C4-2B (cell line): ENCODE data around the gene TMIGD1.

Source experiments
- ZFX ChIP-seq: fragments of 450-650 bp; IDR thresholded peaks from 2 replicates; pipeline ENCODE4 v1.6.1; 2017
- TF ChIP-seq, protein P1 (sequence below): fragments of 450-650 bp; conservative IDR thresholded peaks from 2 replicates; pipeline ENCODE4 v1.5.1; 2017; ENCODE audit warnings: mild to moderate bottlenecking

DNA sequence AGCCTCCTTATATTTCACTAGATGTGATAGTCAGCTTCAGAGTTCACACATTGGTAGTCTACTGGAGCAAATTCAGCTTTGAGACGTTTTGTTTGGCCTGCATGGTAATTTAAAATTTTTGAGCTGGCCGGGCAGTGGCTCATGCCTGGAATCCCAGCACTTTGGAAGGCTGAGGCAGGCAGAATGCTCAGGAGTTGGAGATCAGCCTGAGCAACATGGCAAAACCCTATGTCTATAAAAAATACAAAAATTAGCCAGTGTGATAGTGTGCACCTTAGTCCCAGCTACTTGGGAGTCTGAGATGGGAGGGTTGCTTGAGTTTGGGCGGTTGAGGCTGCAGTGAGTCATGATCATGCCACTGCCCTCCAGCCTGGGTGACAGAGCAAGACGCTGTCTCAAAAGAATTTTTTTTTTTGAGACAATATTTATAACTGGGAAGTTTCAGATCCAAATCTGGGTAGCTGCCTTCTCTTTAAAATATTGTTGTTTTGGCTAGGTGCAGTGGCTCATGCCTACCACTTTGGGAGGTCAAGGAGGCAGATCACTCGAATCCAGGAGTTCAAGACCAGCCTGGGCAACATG, 37.3 kb downstream of the TMIGD1 start:
- TF ChIP-seq, protein P1, sequence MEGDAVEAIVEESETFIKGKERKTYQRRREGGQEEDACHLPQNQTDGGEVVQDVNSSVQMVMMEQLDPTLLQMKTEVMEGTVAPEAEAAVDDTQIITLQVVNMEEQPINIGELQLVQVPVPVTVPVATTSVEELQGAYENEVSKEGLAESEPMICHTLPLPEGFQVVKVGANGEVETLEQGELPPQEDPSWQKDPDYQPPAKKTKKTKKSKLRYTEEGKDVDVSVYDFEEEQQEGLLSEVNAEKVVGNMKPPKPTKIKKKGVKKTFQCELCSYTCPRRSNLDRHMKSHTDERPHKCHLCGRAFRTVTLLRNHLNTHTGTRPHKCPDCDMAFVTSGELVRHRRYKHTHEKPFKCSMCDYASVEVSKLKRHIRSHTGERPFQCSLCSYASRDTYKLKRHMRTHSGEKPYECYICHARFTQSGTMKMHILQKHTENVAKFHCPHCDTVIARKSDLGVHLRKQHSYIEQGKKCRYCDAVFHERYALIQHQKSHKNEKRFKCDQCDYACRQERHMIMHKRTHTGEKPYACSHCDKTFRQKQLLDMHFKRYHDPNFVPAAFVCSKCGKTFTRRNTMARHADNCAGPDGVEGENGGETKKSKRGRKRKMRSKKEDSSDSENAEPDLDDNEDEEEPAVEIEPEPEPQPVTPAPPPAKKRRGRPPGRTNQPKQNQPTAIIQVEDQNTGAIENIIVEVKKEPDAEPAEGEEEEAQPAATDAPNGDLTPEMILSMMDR = no peak
- TF ChIP-seq ZFX = no peak
